GM10248 (cell line): ENCODE data around the gene MLXIP.

ENCODE experiments used
- CTCF ChIA-PET: fragments of 300-600 bp; sonication (Branson Sonifier 250); formaldehyde crosslinking; extraction: SDS; loops from one replicate; lab custom pipeline; 2021; ENCODE audit warnings: antibody characterized with exemption; lab: Yijun Ruan, JAX
- POLR2A ChIA-PET: fragments of 350-650 bp; sonication (Branson Sonifier 250); formaldehyde crosslinking; extraction: SDS; loops from one replicate; lab custom pipeline; 2020; ENCODE audit warnings: antibody characterized with exemption; lab: Yijun Ruan, JAX
- DNase-seq: peaks from one replicate; pipeline ENCODE4 v3.0.0; 2012; ENCODE audit errors: extremely low spot score
- TF ChIP-seq, protein P1 (sequence below): IDR thresholded peaks from 2 replicates; pipeline ENCODE4 v1.5.1; 2012; ENCODE audit warnings: mild to moderate bottlenecking, low read depth; ENCODE audit errors: extremely low read depth, missing control alignments, control extremely low read depth

The MLXIP gene

GRCh38 chr12:122058549-122059149 lies 19.9 kb upstream of the MLXIP start:
- DNase-seq: no peak
- ChIA-PET CTCF (interaction anchor here (2.2 kb wide), 1 partner anchor 64 kb away, joined by 13 read pairs; no protein-coding TSS in a partner anchor), POLR2A (no interaction called here)
- TF ChIP-seq, protein P1, sequence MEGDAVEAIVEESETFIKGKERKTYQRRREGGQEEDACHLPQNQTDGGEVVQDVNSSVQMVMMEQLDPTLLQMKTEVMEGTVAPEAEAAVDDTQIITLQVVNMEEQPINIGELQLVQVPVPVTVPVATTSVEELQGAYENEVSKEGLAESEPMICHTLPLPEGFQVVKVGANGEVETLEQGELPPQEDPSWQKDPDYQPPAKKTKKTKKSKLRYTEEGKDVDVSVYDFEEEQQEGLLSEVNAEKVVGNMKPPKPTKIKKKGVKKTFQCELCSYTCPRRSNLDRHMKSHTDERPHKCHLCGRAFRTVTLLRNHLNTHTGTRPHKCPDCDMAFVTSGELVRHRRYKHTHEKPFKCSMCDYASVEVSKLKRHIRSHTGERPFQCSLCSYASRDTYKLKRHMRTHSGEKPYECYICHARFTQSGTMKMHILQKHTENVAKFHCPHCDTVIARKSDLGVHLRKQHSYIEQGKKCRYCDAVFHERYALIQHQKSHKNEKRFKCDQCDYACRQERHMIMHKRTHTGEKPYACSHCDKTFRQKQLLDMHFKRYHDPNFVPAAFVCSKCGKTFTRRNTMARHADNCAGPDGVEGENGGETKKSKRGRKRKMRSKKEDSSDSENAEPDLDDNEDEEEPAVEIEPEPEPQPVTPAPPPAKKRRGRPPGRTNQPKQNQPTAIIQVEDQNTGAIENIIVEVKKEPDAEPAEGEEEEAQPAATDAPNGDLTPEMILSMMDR: no peak

- TF ChIP-seq, protein P1: no peak
- no peak for DNase-seq
- POLR2A ChIA-PET: no interaction called here
- CTCF ChIA-PET: interaction anchor here (0.9 to 2.2 kb wide), 2 partner anchors 10 to 64 kb away, joined by 4 to 13 read pairs; no protein-coding TSS in a partner anchor
Observed at GRCh38 chr12:122059203-122059960, 19.2 kb upstream of the MLXIP start.

- ChIA-PET CTCF (interaction anchor here (0.9 to 2.2 kb wide), 2 partner anchors 11 to 63 kb away, joined by 4 to 13 read pairs; no protein-coding TSS in a partner anchor), POLR2A (no interaction called here)
- TF ChIP-seq, protein P1: no peak
- DNase-seq: no peak
Observed at GRCh38 chr12:122060081-122060501, 18.5 kb upstream of the MLXIP start.

DNA sequence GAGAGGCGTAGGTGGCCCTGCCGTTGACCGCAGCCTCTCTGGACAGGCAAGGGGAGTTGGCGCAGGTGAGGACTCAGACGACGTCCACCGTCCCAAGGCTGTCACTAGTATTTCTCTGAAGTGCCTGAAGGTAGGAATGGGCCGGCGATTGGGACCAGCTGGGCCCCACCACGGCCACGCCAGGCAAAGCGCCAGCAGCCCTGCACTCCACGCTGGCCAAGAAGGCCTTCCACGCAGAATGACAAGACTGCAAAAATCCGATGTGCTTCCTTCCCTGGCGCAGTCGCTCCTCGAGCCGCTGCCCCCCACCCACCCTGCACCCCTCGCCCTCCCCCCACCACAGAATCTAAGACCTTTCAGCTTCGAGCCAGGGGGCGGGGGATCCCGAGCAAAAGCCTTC lies 17.3 kb upstream of the MLXIP start:
- no peak for DNase-seq
- TF ChIP-seq, protein P1: no peak
- ChIA-PET CTCF (interaction anchor here (1.3 kb wide), 1 partner anchor 10 kb away, joined by 5 read pairs; no protein-coding TSS in a partner anchor), POLR2A (no interaction called here)

GRCh38 chr12:122062832-122063693 lies 15.5 kb upstream of the MLXIP start:
- DNase-seq: no peak
- TF ChIP-seq, protein P1: no peak
- POLR2A ChIA-PET: no interaction called here
- CTCF ChIA-PET: interaction anchor here (1.2 to 4.7 kb wide), 5 partner anchors 9 to 66 kb away, joined by 3 to 20 read pairs (median 4); no protein-coding TSS in a partner anchor

DNA sequence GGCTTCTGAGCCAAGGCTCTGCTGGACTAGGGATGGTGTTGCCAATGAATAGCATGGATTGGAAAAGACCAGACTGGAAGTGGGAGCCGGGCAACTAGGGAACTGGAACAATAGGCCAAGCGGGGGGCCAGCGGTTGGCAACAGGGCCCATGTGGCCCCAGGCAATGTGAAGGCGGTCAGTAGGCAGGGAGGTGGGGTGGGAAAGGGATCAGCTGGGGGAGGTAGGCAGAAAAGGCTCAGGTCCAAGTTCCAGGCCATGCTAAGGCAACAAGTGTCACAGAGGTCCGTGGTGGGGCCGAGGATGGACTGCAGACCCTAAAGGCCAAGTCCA lies 14.9 kb upstream of the MLXIP start:
- no peak for DNase-seq
- TF ChIP-seq, protein P1: no peak
- CTCF ChIA-PET: interaction anchor here (1.2 to 4.7 kb wide), 5 partner anchors 9 to 65 kb away, joined by 3 to 20 read pairs (median 4); no protein-coding TSS in a partner anchor
- POLR2A ChIA-PET: no interaction called here
